Fibroblast of mammary gland (primary cell): Measurements from ENCODE around the gene MUC5B.
"Not testable (repeated sequence)": the region's sequence is repeated elsewhere in the genome, so short reads cannot be mapped to it uniquely, and the experiment has no call there.

ENCODE experiments used
- DNase-seq: peaks from one replicate; pipeline ENCODE4 v3.0.0-alpha.2; 2010; ENCODE audit warnings: low read depth
- H3K4me3 ChIP-seq: 2 replicates; pipeline ENCODE4 v1.5.1; 2011; ENCODE audit warnings: low read depth, mild to moderate bottlenecking, low read length, moderate library complexity; ENCODE audit not compliant: control insufficient read depth
- TF ChIP-seq, protein P1 (sequence below): conservative IDR thresholded peaks from 2 replicates; pipeline ENCODE4 v1.5.1; 2011; ENCODE audit warnings: low read depth, low read length, inconsistent platforms; ENCODE audit not compliant: control insufficient read depth, insufficient read depth

Gene MUC5B

DNA sequence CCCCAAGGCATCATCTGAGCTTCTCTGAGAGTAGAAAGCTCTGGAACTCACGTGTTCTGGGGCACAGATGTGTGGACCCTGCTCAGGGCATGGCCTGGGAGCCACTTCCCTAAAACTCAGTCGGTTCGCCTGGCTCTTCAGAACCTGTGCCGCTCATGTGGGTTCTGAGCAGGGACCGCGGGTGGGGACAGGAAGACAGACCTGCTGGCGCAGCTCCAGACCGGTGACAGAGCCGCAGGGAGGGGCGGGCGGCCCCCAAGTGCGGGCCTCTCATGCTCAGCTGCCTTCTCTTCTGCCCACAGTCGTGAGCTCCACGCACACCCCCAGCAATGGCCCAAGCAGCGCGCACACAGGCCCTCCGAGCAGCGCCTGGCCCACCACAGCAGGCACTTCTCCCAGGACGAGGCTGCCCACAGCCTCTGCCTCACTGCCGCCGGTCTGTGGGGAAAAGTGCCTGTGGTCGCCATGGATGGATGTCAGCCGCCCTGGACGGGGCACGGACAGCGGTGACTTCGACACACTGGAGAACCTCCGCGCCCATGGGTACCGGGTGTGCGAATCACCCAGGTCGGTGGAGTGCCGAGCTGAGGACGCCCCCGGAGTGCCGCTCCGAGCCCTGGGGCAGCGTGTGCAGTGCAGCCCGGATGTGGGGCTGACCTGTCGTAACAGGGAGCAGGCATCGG, 40.9 kb upstream of the MUC5B start:
- DNase-seq: no peak
- TF ChIP-seq, protein P1, sequence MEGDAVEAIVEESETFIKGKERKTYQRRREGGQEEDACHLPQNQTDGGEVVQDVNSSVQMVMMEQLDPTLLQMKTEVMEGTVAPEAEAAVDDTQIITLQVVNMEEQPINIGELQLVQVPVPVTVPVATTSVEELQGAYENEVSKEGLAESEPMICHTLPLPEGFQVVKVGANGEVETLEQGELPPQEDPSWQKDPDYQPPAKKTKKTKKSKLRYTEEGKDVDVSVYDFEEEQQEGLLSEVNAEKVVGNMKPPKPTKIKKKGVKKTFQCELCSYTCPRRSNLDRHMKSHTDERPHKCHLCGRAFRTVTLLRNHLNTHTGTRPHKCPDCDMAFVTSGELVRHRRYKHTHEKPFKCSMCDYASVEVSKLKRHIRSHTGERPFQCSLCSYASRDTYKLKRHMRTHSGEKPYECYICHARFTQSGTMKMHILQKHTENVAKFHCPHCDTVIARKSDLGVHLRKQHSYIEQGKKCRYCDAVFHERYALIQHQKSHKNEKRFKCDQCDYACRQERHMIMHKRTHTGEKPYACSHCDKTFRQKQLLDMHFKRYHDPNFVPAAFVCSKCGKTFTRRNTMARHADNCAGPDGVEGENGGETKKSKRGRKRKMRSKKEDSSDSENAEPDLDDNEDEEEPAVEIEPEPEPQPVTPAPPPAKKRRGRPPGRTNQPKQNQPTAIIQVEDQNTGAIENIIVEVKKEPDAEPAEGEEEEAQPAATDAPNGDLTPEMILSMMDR: no peak
- no peak overlapping the region for H3K4me3 ChIP-seq

DNA sequence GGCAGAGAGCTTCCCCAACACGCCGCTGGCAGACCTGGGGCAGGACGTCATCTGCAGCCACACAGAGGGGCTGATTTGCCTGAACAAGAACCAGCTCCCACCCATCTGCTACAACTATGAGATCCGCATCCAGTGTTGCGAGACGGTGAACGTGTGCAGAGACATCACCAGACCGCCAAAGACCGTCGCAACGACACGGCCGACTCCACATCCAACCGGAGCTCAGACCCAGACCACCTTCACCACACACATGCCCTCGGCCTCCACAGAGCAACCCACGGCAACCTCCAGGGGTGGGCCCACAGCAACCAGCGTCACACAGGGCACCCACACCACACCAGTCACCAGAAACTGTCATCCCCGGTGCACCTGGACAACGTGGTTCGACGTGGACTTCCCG, 38.7 kb upstream of the MUC5B start:
- not testable (repeated sequence) for DNase-seq, H3K4me3 ChIP-seq

DNA sequence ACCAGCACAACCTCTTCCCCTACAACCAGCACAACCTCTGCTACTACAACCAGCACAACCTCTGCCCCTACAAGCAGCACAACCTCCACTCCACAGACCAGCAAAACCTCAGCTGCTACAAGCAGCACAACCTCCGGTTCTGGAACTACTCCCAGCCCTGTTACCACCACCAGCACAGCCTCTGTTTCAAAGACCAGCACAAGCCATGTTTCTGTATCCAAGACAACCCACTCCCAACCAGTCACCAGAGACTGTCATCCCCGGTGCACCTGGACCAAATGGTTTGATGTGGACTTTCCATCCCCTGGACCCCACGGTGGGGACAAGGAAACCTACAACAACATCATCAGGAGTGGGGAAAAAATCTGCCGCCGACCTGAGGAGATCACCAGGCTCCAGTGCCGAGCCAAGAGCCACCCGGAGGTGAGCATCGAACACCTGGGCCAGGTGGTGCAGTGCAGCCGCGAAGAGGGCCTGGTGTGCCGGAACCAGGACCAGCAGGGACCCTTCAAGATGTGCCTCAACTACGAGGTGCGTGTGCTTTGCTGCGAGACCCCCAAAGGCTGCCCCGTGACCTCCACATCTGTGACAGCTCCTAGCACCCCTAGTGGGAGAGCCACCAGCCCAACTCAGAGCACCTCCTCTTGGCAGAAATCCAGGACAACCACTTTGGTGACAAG, 34.3 kb upstream of the MUC5B start:
- H3K4me3 ChIP-seq, DNase-seq: not testable (repeated sequence)

DNA sequence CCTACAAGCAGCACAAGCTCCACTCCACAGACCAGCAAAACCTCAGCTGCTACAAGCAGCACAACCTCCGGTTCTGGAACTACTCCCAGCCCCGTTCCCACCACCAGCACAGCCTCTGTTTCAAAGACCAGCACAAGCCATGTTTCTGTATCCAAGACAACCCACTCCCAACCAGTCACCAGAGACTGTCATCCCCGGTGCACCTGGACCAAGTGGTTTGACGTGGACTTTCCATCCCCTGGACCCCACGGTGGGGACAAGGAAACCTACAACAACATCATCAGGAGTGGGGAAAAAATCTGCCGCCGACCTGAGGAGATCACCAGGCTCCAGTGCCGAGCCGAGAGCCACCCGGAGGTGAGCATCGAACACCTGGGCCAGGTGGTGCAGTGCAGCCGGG, 33.0 kb upstream of the MUC5B start:
- DNase-seq, H3K4me3 ChIP-seq: not testable (repeated sequence)

- not testable (repeated sequence) for DNase-seq, H3K4me3 ChIP-seq
Measured at GRCh38 chr11:1191786-1192470, 30.9 kb upstream of the MUC5B start.

- no peak for DNase-seq
- TF ChIP-seq, protein P1: no peak
- H3K4me3 ChIP-seq: no peak overlapping the region
Measured at GRCh38 chr11:1192741-1193325, 30.0 kb upstream of the MUC5B start.

- H3K4me3 ChIP-seq: no peak overlapping the region
- no peak for DNase-seq
- TF ChIP-seq, protein P1: no peak
Measured at GRCh38 chr11:1193326-1194230, 29.3 kb upstream of the MUC5B start.

- no peak for DNase-seq
- TF ChIP-seq, protein P1: no peak
Measured at GRCh38 chr11:1194231-1194976, 28.5 kb upstream of the MUC5B start.

More at GRCh38 chr11:1194231-1194976, 28.5 kb upstream of the MUC5B start:
- no peak overlapping the region for H3K4me3 ChIP-seq
